OCI-LY3 (cell line): Measurements from ENCODE around the gene VAV3.
A peak's percentile ranks its signal among the peaks of the same experiment; 100 is the strongest.

Experiments
- H2AFZ ChIP-seq: fragments of 200-600, 300-600 bp; shearing (Covaris generic); 2 replicates; pipeline ENCODE4 v1.6.0; 2014; ENCODE audit warnings: antibody characterized with exemption, low read depth, low read length
- H3K27ac ChIP-seq: fragments of 200-600, 300-600 bp; sonication (generic); 2 replicates; pipeline ENCODE4 v1.5.1; 2014; ENCODE audit warnings: mild to moderate bottlenecking, low read length, moderate library complexity, mixed read lengths
- H3K27me3 ChIP-seq: fragments of 200-600, 300-600 bp; sonication (generic); 2 replicates; pipeline ENCODE4 v1.6.1; 2014; ENCODE audit warnings: low read depth, low read length, mixed read lengths
- H3K36me3 ChIP-seq: fragments of 200-600, 300-600 bp; sonication (generic); replicated peaks from 2 replicates; pipeline ENCODE3; 2014; ENCODE audit warnings: low read depth, low read length, mixed read lengths
- H3K4me1 ChIP-seq: fragments of 300-600, 200-600 bp; sonication (generic); 2 replicates; pipeline ENCODE4 v1.6.1; 2014; ENCODE audit warnings: low read length, mixed read lengths
- H3K4me2 ChIP-seq: fragments of 200-600, 300-600 bp; sonication (generic); 2 replicates; pipeline ENCODE4 v1.6.1; 2014; ENCODE audit warnings: low read length, mixed read lengths
- H3K4me3 ChIP-seq: fragments of 300-600, 200-600 bp; sonication (generic); 2 replicates; pipeline ENCODE4 v1.5.1; 2014; ENCODE audit warnings: antibody characterized with exemption, mild to moderate bottlenecking, low read length, moderate library complexity
- H3K79me2 ChIP-seq: fragments of 300-600, 200-600 bp; shearing (Covaris generic); 2 replicates; pipeline ENCODE4 v1.6.1; 2014; ENCODE audit warnings: mild to moderate bottlenecking, low read length, mixed read lengths
- H3K9ac ChIP-seq: fragments of 300-600, 200-600 bp; shearing (Covaris generic); 2 replicates; pipeline ENCODE4 v1.6.0; 2014; ENCODE audit warnings: mild to moderate bottlenecking, low read length, moderate library complexity
- H3K9me3 ChIP-seq: fragments of 200-600, 300-600 bp; shearing (Covaris generic); 2 replicates; pipeline ENCODE4 v1.6.1; 2014; ENCODE audit warnings: low read length, mixed read lengths; ENCODE audit not compliant: insufficient read depth
- H4K20me1 ChIP-seq: fragments of 200-600, 300-600 bp; sonication (generic); 2 replicates; pipeline ENCODE4 v1.6.1; 2016; ENCODE audit warnings: low read length, mixed read lengths; ENCODE audit not compliant: insufficient read depth
- CTCF ChIP-seq: fragments of 200-600, 300-600 bp; sonication (generic); IDR thresholded peaks from 2 replicates; pipeline ENCODE4 v1.5.1; 2014; ENCODE audit warnings: antibody characterized with exemption, low read length, low read depth
- EZH2phosphoT487 ChIP-seq: fragments of 200-600 bp; shearing (Covaris generic); IDR thresholded peaks from 2 replicates; pipeline ENCODE4 v1.6.1; 2018; ENCODE audit warnings: antibody characterized with exemption, mixed run types, low read depth

The VAV3 gene

GRCh38 chr1:107590900-107591622 is 373.9 kb downstream of the VAV3 start:
- H4K20me1 ChIP-seq: no peaks in the 10 kb centered on the region
- H3K9ac ChIP-seq: no peak overlapping the region
- H3K4me2 ChIP-seq: peak overlapping the region; percentile 34
- no peaks in the 10 kb centered on the region for H3K36me3 ChIP-seq
- TF ChIP-seq CTCF (no peak), EZH2phosphoT487 (no peak)
- no peaks in the 10 kb centered on the region for H3K9me3 ChIP-seq
- no peak overlapping the region for H2AFZ ChIP-seq
- no peak overlapping the region for H3K4me3 ChIP-seq
- H3K27ac ChIP-seq: no peak overlapping the region
- peaks cover 11% of the 10 kb centered on the region for H3K4me1 ChIP-seq
- no peaks in the 10 kb centered on the region for H3K79me2 ChIP-seq
- H3K27me3 ChIP-seq: no peaks in the 10 kb centered on the region

DNA sequence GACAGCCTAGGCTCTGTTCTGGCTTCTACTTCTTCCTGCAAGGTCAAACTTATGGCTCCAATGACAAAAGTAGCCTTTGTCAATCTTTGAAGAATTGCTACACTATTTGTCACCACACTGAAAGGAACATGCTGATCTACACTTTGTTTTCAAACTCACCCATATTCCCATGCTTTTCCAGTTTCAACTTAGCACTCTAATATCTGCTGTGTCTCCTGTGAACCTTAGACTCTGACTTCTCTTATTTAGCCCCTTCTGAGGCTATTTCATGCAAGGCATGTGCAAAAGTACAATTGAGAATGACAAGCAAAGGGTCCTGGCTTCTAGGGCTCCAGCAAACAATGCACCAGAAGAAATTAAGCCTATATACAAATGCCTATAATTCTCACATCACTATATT is 374.9 kb downstream of the VAV3 start:
- no peak overlapping the region for H2AFZ ChIP-seq
- no peaks in the 10 kb centered on the region for H3K36me3 ChIP-seq
- H3K27ac ChIP-seq: no peak overlapping the region
- peaks cover 11% of the 10 kb centered on the region for H3K4me1 ChIP-seq
- no peaks in the 10 kb centered on the region for H4K20me1 ChIP-seq
- H3K9ac ChIP-seq: no peak overlapping the region
- no peaks in the 10 kb centered on the region for H3K27me3 ChIP-seq
- H3K79me2 ChIP-seq: no peaks in the 10 kb centered on the region
- H3K4me2 ChIP-seq: no peak overlapping the region
- no peak for TF ChIP-seq EZH2phosphoT487
- TF ChIP-seq CTCF: no peak
- no peak overlapping the region for H3K4me3 ChIP-seq
- H3K9me3 ChIP-seq: no peaks in the 10 kb centered on the region

- H3K36me3 ChIP-seq: no peaks in the 10 kb centered on the region
- no peak for TF ChIP-seq EZH2phosphoT487
- TF ChIP-seq CTCF: no peak
- no peaks in the 10 kb centered on the region for H4K20me1 ChIP-seq
- H3K4me2 ChIP-seq: no peak overlapping the region
- no peak overlapping the region for H3K9ac ChIP-seq
- H3K4me3 ChIP-seq: no peak overlapping the region
- H3K9me3 ChIP-seq: no peaks in the 10 kb centered on the region
- H2AFZ ChIP-seq: no peak overlapping the region
- H3K27ac ChIP-seq: no peak overlapping the region
- no peaks in the 10 kb centered on the region for H3K27me3 ChIP-seq
- H3K79me2 ChIP-seq: no peaks in the 10 kb centered on the region
- peaks cover 11% of the 10 kb centered on the region for H3K4me1 ChIP-seq
Measured at GRCh38 chr1:107588321-107588720, 376.7 kb downstream of the VAV3 start.

DNA sequence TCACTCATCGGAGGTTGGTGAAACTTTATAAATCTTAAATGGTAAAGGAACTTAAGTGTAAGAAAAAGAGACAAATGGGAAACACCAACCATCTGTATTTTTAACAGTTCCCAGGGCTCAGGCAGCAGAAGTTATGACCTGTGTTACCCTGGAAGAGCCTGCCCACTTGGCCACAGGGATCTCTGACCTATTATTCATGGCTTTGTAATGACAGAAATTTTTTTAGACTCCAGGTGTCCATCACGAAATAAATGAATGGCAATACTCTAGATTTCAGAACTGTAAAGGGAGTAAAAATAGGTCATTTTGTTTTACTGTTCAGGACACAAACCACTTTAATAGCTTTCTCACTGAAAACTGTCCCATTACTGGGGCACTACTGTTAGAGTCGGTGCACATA is 389.8 kb downstream of the VAV3 start:
- H3K27me3 ChIP-seq: no peaks in the 10 kb centered on the region

More for the DNA sequence above, 389.8 kb downstream of the VAV3 start:
- no peaks in the 10 kb centered on the region for H3K36me3 ChIP-seq
- H4K20me1 ChIP-seq: no peaks in the 10 kb centered on the region
- no peak overlapping the region for H3K27ac ChIP-seq
- TF ChIP-seq CTCF (no peak), EZH2phosphoT487 (no peak)
- H3K9me3 ChIP-seq: no peaks in the 10 kb centered on the region
- no peak overlapping the region for H2AFZ ChIP-seq
- no peak overlapping the region for H3K9ac ChIP-seq
- no peaks in the 10 kb centered on the region for H3K4me1 ChIP-seq
- H3K4me3 ChIP-seq: no peak overlapping the region
- no peak overlapping the region for H3K4me2 ChIP-seq
- no peaks in the 10 kb centered on the region for H3K79me2 ChIP-seq
